ENCODE results near the gene NMUR2. TPM values are rescaled to one million over a fixed set of nuclear protein-coding genes. Genes with fewer than 3 reads are reported as not detected.

The NMUR2 gene
- total RNA-seq, 1 experiment from 2014 or later, result not detected

- ChIA-PET CTCF (no interaction called here), POLR2A (no interaction called here)
- Histone ChIP-seq H3K36me3 (ENCODE audit: control insufficient read depth, insufficient read depth, low read length) (no peaks in the 10 kb centered on the region), H3K4me3 (ENCODE audit: low read depth in 2 of 2, low read length in 2 of 2) (no peak overlapping the region), H3K27ac (ENCODE audit: low read length) (no peak overlapping the region), H3K27me3 (ENCODE audit: control insufficient read depth, insufficient read depth, low read length) (no peaks in the 10 kb centered on the region), H3K4me1 (ENCODE audit: control insufficient read depth, insufficient read depth, low read length) (no peaks in the 10 kb centered on the region), H3K9me3 (ENCODE audit: control insufficient read depth, insufficient read depth, low read depth, low read length) (no peaks in the 10 kb centered on the region)
- TF ChIP-seq, protein P1, sequence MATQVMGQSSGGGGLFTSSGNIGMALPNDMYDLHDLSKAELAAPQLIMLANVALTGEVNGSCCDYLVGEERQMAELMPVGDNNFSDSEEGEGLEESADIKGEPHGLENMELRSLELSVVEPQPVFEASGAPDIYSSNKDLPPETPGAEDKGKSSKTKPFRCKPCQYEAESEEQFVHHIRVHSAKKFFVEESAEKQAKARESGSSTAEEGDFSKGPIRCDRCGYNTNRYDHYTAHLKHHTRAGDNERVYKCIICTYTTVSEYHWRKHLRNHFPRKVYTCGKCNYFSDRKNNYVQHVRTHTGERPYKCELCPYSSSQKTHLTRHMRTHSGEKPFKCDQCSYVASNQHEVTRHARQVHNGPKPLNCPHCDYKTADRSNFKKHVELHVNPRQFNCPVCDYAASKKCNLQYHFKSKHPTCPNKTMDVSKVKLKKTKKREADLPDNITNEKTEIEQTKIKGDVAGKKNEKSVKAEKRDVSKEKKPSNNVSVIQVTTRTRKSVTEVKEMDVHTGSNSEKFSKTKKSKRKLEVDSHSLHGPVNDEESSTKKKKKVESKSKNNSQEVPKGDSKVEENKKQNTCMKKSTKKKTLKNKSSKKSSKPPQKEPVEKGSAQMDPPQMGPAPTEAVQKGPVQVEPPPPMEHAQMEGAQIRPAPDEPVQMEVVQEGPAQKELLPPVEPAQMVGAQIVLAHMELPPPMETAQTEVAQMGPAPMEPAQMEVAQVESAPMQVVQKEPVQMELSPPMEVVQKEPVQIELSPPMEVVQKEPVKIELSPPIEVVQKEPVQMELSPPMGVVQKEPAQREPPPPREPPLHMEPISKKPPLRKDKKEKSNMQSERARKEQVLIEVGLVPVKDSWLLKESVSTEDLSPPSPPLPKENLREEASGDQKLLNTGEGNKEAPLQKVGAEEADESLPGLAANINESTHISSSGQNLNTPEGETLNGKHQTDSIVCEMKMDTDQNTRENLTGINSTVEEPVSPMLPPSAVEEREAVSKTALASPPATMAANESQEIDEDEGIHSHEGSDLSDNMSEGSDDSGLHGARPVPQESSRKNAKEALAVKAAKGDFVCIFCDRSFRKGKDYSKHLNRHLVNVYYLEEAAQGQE (IDR thresholded peaks at IDR 0.05; ENCODE audit: insufficient read depth in 1 of 2, low read depth in 2 of 2, low read length in 1 of 2), result no peak
- TF ChIP-seq, protein P2, sequence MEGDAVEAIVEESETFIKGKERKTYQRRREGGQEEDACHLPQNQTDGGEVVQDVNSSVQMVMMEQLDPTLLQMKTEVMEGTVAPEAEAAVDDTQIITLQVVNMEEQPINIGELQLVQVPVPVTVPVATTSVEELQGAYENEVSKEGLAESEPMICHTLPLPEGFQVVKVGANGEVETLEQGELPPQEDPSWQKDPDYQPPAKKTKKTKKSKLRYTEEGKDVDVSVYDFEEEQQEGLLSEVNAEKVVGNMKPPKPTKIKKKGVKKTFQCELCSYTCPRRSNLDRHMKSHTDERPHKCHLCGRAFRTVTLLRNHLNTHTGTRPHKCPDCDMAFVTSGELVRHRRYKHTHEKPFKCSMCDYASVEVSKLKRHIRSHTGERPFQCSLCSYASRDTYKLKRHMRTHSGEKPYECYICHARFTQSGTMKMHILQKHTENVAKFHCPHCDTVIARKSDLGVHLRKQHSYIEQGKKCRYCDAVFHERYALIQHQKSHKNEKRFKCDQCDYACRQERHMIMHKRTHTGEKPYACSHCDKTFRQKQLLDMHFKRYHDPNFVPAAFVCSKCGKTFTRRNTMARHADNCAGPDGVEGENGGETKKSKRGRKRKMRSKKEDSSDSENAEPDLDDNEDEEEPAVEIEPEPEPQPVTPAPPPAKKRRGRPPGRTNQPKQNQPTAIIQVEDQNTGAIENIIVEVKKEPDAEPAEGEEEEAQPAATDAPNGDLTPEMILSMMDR (IDR thresholded peaks at IDR 0.05), result no peak
- TF ChIP-seq SIN3A (IDR thresholded peaks at IDR 0.05; ENCODE audit: borderline replicate concordance, insufficient read depth, low read depth, low read length) (no peak), TCF7L2 (IDR thresholded peaks at IDR 0.05; ENCODE audit: low read depth, low read length) (no peak), POLR2AphosphoS5 (IDR thresholded peaks at IDR 0.05; ENCODE audit: low read depth, low read length) (no peak)
- BruUV-seq (replicated peaks), result no TSS peak
- DNase-seq (ENCODE audit: low read depth, low spot score) (no peak), ATAC-seq (no peak)
- intact Hi-C loops (cut with micrococcal nuclease; ENCODE audit: unreplicated experiment) (no loop called here), in situ Hi-C loops (cut with HindIII; ENCODE audit: low pct_unique_long_range_greater_than_20kb, low sequenced_read_pairs) (no loop called here)
Observed at GRCh38 chr5:152366716-152367115, 38.4 kb downstream of the NMUR2 start.

- no peak for DNase-seq (ENCODE audit: low read depth, low spot score)
Observed at GRCh38 chr5:152364899-152365298, 40.2 kb downstream of the NMUR2 start.

More at GRCh38 chr5:152364899-152365298, 40.2 kb downstream of the NMUR2 start:
- Histone ChIP-seq H3K36me3 (ENCODE audit: control insufficient read depth, insufficient read depth, low read length) (no peaks in the 10 kb centered on the region), H3K4me3 (ENCODE audit: low read depth in 2 of 2, low read length in 2 of 2) (no peak overlapping the region), H3K9me3 (ENCODE audit: control insufficient read depth, insufficient read depth, low read depth, low read length) (no peaks in the 10 kb centered on the region), H3K4me1 (ENCODE audit: control insufficient read depth, insufficient read depth, low read length) (no peaks in the 10 kb centered on the region), H3K27ac (ENCODE audit: low read length) (no peak overlapping the region), H3K27me3 (ENCODE audit: control insufficient read depth, insufficient read depth, low read length) (no peaks in the 10 kb centered on the region)
- intact Hi-C loops (cut with micrococcal nuclease; ENCODE audit: unreplicated experiment) (no loop called here), in situ Hi-C loops (cut with HindIII; ENCODE audit: low pct_unique_long_range_greater_than_20kb, low sequenced_read_pairs) (no loop called here)
- BruUV-seq (replicated peaks), result no TSS peak
- no peak for ATAC-seq
- TF ChIP-seq, protein P1 (IDR thresholded peaks at IDR 0.05; ENCODE audit: insufficient read depth in 1 of 2, low read depth in 2 of 2, low read length in 1 of 2), result no peak
- TF ChIP-seq, protein P2 (IDR thresholded peaks at IDR 0.05), result no peak
- no peak for TF ChIP-seq POLR2AphosphoS5 (IDR thresholded peaks at IDR 0.05; ENCODE audit: low read depth, low read length)
- TF ChIP-seq SIN3A (IDR thresholded peaks at IDR 0.05; ENCODE audit: borderline replicate concordance, insufficient read depth, low read depth, low read length), result no peak
- TF ChIP-seq TCF7L2 (IDR thresholded peaks at IDR 0.05; ENCODE audit: low read depth, low read length), result no peak
- ChIA-PET CTCF (no interaction called here), POLR2A (no interaction called here)

Measured in Panc1 (cell line).